ENCODE data around the gene DGKH.
"Not testable (repeated sequence)": the region's sequence is repeated elsewhere in the genome, so short reads cannot be mapped to it uniquely, and the experiment has no call there.

The DGKH gene

DNA sequence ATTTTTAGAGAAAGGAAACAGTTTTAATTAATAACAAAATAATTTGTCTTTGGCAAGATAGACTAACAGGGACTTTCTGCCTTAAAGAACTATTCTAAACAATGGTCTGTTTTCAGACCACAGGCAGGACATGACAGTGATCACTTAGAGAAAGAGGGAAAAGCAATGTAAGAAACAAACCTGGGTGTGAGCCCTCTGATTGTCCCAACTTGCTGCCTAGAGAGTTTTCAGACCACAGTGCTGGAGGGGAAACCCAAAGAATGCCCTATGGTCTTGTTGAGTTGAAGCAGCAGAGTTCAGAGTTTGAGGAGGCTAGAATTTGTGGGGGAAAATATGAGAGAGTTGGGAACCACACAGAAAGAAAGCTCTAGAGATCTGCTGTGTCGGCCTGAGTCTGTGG lies 38.1 kb downstream of the DGKH start:
- no peak for DNase-seq (ENCODE audit: low spot score)
- TF ChIP-seq, protein P1, sequence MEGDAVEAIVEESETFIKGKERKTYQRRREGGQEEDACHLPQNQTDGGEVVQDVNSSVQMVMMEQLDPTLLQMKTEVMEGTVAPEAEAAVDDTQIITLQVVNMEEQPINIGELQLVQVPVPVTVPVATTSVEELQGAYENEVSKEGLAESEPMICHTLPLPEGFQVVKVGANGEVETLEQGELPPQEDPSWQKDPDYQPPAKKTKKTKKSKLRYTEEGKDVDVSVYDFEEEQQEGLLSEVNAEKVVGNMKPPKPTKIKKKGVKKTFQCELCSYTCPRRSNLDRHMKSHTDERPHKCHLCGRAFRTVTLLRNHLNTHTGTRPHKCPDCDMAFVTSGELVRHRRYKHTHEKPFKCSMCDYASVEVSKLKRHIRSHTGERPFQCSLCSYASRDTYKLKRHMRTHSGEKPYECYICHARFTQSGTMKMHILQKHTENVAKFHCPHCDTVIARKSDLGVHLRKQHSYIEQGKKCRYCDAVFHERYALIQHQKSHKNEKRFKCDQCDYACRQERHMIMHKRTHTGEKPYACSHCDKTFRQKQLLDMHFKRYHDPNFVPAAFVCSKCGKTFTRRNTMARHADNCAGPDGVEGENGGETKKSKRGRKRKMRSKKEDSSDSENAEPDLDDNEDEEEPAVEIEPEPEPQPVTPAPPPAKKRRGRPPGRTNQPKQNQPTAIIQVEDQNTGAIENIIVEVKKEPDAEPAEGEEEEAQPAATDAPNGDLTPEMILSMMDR (IDR thresholded peaks at IDR 0.05; ENCODE audit: extremely low read depth, missing control alignments), result no peak

DNA sequence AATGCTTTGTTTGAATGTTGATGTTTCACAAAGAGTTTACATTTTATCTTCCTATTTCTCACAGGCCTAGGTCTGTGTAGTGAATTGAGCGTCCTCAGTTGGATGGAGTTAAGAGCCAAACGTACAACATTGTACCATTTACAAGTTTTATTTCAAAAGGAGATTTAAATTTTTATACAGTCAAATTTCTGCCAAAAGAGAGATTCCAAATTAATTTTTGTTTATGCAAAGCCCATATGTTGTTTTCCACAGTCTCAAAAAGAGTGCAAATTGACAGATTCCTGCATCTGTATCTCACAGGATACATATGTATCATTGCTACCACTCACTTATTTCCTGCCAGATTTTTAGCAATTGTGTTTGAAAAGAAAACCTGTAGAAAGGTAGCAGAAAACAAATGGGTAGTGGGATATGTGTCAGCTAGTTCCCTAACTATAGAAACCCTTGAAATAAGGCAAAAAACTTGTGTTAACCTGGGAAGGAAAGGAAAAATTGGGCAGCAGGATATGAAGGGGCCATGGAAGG lies 46.1 kb downstream of the DGKH start:
- DNase-seq (ENCODE audit: low spot score), result no peak
- TF ChIP-seq, protein P1 (IDR thresholded peaks at IDR 0.05; ENCODE audit: extremely low read depth, missing control alignments), result no peak

DNA sequence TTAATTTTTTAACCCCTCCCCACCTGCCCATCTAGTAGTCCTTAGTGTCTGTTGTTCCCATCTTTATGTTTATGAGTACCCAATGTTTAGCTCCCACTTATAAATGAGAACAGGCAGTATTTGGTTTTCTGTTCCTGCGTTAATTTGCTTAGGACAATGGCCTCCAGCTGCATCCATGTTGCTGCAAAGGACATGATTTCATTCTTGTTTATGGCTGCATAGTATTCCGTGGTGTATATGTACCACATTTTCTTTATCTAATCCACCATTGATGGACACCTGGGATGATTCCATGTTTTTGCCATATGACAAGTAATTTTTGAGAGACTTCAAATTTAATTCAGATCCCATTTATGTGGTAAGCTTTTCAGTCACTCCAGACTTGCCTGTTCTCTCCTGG lies 47.8 kb downstream of the DGKH start:
- DNase-seq (ENCODE audit: low spot score), result not testable (repeated sequence)

DNA sequence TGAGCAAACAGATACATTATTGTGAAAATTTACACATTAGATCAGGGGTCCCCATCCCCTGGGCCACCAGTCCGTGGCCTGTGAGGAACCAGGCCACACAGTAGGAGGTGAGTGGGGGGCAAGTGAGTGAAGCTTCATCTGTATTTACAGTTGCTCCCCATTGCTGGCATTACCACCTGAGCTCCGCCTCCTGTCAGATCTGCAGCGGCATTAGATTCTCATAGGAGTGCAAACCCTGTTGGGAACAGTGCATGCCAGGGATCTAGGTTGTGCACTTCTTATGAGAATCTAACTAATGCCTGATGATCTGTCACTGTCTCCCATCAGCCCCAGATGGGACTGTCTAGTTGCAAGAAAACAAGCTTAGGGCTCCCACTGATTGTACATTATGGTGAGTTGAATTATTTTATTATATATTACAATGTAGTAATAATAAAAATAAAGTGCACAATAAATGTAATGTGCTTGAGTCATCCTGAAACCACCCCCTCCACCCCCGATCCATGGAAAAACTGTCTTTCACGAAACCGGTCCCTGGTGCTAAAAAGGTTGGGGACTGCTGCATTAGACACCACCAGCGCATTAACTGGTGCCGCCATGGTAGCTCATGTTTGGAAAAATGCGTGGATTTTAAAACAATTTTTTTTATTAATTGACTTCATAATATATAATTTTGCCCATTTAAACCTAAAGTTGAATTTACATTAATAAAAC lies 51.7 kb downstream of the DGKH start:
- no peak for DNase-seq (ENCODE audit: low spot score)
- TF ChIP-seq, protein P1 (IDR thresholded peaks at IDR 0.05; ENCODE audit: extremely low read depth, missing control alignments), result no peak

DNA sequence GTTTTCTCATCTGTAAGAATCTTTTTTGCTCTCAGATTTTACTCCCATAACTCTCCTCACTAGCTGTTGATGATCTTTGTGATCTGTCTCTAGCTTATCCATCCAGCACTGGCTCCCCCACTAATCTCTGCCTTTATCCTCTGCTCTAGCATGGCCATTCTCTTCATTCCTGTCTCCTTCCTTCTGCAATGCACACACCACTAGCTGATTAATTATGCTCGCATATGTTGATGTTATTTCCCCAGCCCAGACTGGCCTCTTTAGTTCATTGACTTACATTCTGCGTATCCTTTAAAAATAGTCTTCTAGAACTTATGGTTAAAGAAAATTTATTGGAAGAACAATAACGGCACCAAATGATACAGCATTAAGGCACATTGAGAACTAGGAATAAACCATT lies 52.5 kb downstream of the DGKH start:
- TF ChIP-seq, protein P1 (IDR thresholded peaks at IDR 0.05; ENCODE audit: extremely low read depth, missing control alignments), result no peak
- no peak for DNase-seq (ENCODE audit: low spot score)

DNA sequence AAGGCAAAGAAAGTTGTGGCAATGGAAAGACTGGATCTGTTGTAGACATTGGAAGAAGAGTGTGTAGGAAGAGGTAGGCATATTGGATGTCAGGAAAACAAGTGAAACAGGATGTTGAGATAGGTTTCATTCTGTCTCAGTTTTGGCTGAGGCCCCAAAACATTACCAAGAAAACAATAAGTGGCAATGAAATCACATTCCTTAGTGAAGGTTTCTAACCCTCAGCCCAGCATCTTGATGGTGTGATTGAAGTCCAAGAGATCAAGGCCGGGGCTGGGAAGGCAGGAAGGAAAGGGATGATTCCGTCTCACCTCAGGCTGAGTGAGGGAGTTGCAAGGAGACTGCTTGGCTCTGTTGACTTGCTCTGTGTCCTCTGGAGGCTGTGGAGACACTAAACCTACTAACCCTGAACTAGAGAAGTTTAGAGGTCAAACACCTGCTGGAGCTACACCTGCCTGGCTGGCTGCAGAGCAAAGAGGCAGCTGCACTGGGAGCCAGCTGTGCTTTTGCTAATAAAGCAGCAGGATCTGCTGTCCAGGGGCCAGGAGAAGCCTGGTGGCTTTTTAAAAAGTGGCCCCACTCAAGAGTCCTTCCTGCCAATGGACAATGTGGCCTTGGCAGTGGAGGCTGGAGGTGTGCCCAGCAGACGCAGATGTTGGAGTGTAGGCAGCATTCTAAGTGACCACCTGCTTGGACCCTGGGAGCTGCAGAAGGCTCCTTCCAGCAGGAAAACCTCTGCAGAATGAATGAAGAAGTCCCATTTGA lies 53.6 kb downstream of the DGKH start:
- TF ChIP-seq, protein P1 (IDR thresholded peaks at IDR 0.05; ENCODE audit: extremely low read depth, missing control alignments), result no peak
- no peak for DNase-seq (ENCODE audit: low spot score)

DNA sequence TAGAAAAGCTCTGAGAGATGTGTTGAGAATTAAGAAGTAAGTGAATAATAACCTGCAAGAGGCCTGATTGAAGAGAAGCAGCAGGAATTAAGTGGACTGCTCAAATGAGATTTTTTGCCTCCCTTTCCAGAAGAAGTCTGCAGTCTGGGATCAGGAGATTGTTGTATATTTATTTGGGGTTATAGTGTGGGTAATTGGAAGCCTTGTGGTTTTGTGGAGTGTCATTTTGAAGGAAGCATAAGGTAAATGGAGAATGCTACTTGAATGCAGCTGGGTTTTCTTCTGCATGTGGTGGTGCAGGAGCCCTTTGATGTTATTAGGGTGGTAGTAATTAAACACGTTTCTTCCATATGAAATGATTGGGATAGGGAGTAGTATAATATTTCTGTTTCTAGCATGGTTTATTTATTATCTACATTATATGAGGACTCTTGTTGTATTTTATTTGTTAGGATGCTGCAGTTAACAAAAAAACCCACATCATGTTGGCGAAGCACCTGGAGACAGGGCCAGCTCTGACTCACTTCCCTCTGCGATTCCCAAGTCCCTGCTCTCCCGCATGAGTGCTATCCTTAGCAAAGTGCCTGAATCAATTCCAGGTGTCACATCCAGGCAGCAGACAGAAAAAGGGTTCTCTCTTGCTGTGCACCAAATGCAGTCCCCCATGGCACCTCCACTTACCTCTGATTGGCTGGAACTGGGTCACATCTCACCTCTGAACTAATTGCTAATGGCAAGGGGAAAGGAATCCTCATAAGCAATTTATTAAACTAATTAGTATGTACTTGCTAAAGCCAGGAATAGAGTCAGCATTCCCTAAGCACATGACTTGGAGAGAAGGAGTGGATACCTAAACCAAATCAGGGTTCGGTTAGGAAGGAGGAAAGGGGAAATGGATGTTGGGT lies 54.8 kb downstream of the DGKH start:
- TF ChIP-seq, protein P1 (IDR thresholded peaks at IDR 0.05; ENCODE audit: extremely low read depth, missing control alignments), result no peak
- DNase-seq (ENCODE audit: low spot score), result no peak
